GM21360 (cell line): ENCODE measurements around the gene SRCIN1.

Source experiments
- ATAC-seq: cut with Tn5 transposase; IDR thresholded peaks from one replicate; pipeline ENCODE4 v1.9.1; 2021; ENCODE audit warnings: mild to moderate bottlenecking, moderate library complexity; ENCODE audit not compliant: unreplicated experiment

Gene SRCIN1

GRCh38 chr17:38600416-38600815, 5.3 kb downstream of the SRCIN1 start:
- ATAC-seq, result no peak

GRCh38 chr17:38599398-38599856, 6.3 kb downstream of the SRCIN1 start:
- ATAC-seq, result no peak

- ATAC-seq, result no peak
Observed at GRCh38 chr17:38598995-38599394, 6.8 kb downstream of the SRCIN1 start.

GRCh38 chr17:38598536-38598935, 7.2 kb downstream of the SRCIN1 start:
- no peak for ATAC-seq

- ATAC-seq, result no peak
Observed at GRCh38 chr17:38597375-38597774, 8.4 kb downstream of the SRCIN1 start.

- ATAC-seq, result no peak
Observed at GRCh38 chr17:38596651-38597050, 9.1 kb downstream of the SRCIN1 start.

GRCh38 chr17:38595892-38596291, 9.9 kb downstream of the SRCIN1 start:
- no peak for ATAC-seq

GRCh38 chr17:38594152-38594551, 11.6 kb downstream of the SRCIN1 start:
- ATAC-seq, result no peak

- ATAC-seq, result no peak
Observed at GRCh38 chr17:38592487-38592886, 13.3 kb downstream of the SRCIN1 start.

- ATAC-seq, result no peak
Observed at GRCh38 chr17:38591759-38592241, 14.0 kb downstream of the SRCIN1 start.

GRCh38 chr17:38590988-38591758, 14.6 kb downstream of the SRCIN1 start:
- no peak for ATAC-seq

GRCh38 chr17:38589462-38590114, 16.2 kb downstream of the SRCIN1 start:
- ATAC-seq, result no peak

GRCh38 chr17:38588788-38589174, 17.0 kb downstream of the SRCIN1 start:
- ATAC-seq, result no peak

- no peak for ATAC-seq
Observed at GRCh38 chr17:38587947-38588787, 17.6 kb downstream of the SRCIN1 start.

- no peak for ATAC-seq
Observed at GRCh38 chr17:38587203-38587602, 18.5 kb downstream of the SRCIN1 start.

- ATAC-seq, result no peak
Observed at GRCh38 chr17:38586788-38587187, 19.0 kb downstream of the SRCIN1 start.

GRCh38 chr17:38585918-38586529, 19.7 kb downstream of the SRCIN1 start:
- no peak for ATAC-seq

- ATAC-seq, result no peak
Observed at GRCh38 chr17:38585056-38585917, 20.5 kb downstream of the SRCIN1 start.

GRCh38 chr17:38584350-38584925, 21.3 kb downstream of the SRCIN1 start:
- ATAC-seq, result no peak
